ENCODE data around the gene PAQR3. TPM values are rescaled to one million over a fixed set of nuclear protein-coding genes. Genes with fewer than 3 reads are reported as not detected.

The PAQR3 gene
- total and polyA plus RNA-seq, 10 of the 15 experiments (the other 5 are each of a cell fraction or from before 2014, with no cell fraction given): 2.2 to 25.4 (median 7.2) TPM

- H3K4me3 ChIP-seq: no peak overlapping the region
- H3K36me3 ChIP-seq (ENCODE audit: control insufficient read depth in 2 of 2, insufficient read depth in 2 of 2, low read length in 1 of 2): no peaks in the 10 kb centered on the region
- ChIA-PET RAD21 (ENCODE audit: unreplicated experiment) (interaction anchor here (1.1 kb wide), 1 partner anchor 11 kb away, joined by 3 read pairs; the partner anchor contains the start of gene PAQR3), POLR2A (no interaction called here), SMC1A (ENCODE audit: uncharacterized antibody, unreplicated experiment) (no interaction called here), CTCF (no interaction called here)
- H3K27me3 ChIP-seq (replicated peaks in 1 of 2; ENCODE audit: control insufficient read depth in 2 of 2, insufficient read depth in 2 of 2, low read length in 1 of 2): peaks cover 0 to 2% of the 10 kb centered on the region in 2 experiments; a peak in 1 of 4 replicates
- H3K4me2 ChIP-seq (ENCODE audit: control insufficient read depth, insufficient read depth): no peak overlapping the region
- BruUV-seq (replicated peaks): no TSS peak
- intact Hi-C loops (cut with micrococcal nuclease; ENCODE audit: unreplicated experiment): loop anchor here (5.0 to 10.0 kb wide), 7 partner anchors 93 to 1375 kb away; no protein-coding TSS in a partner anchor
- ATAC-seq (no peak), DNase-seq (ENCODE audit: low read depth, low spot score) (no peak), FAIRE-seq (no peak)
- TF ChIP-seq JUNB (IDR thresholded peaks at IDR 0.05) (no peak), SIX5 (IDR thresholded peaks at IDR 0.05; ENCODE audit: low read depth, low read length, severe bottlenecking) (no peak), TCF7 (IDR thresholded peaks at IDR 0.05; ENCODE audit: borderline replicate concordance) (no peak), GABPA (IDR thresholded peaks at IDR 0.05; ENCODE audit: low read depth) (no peak), SUPT20H (IDR thresholded peaks at IDR 0.05; ENCODE audit: borderline replicate concordance, control insufficient read depth, low read depth, low read length) (no peak), EP300 (IDR thresholded peaks at IDR 0.05; ENCODE audit: borderline replicate concordance in 1 of 2, control insufficient read depth in 1 of 2, low read depth in 2 of 2, low read length in 2 of 2) (no peak), TCF12 (IDR thresholded peaks at IDR 0.05; ENCODE audit: low read depth, low read length) (no peak), ZNF207 (IDR thresholded peaks at IDR 0.05; ENCODE audit: borderline replicate concordance) (no peak)
- H4K20me1 ChIP-seq (ENCODE audit: control insufficient read depth, insufficient read depth): no peaks in the 10 kb centered on the region
- H3K4me1 ChIP-seq (ENCODE audit: control insufficient read depth, insufficient read depth, low read length): no peaks in the 10 kb centered on the region
- no peaks in the 10 kb centered on the region for H3K9me3 ChIP-seq (replicated peaks; ENCODE audit: control insufficient read depth, insufficient read depth, low read length)
- WGBS (ENCODE audit: insufficient coverage, insufficient replicate concordance, low lambda C conversion rate, missing lambda C conversion rate): 0% methylated on average over 1 of the region's 1 CpG
- in situ Hi-C loops (cut with MboI): loop anchor here (10.0 kb wide), 2 partner anchors 625 to 1265 kb away; no protein-coding TSS in a partner anchor
- no peak overlapping the region for H3K27ac ChIP-seq (ENCODE audit: control insufficient read depth, insufficient read depth)
- no peak overlapping the region for H3K9ac ChIP-seq (ENCODE audit: control insufficient read depth, insufficient read depth, low read length)
- no peaks in the 10 kb centered on the region for H3K79me2 ChIP-seq (ENCODE audit: control insufficient read depth, insufficient read depth, low read length)
- H2AFZ ChIP-seq (ENCODE audit: control insufficient read depth, low read depth, low read length): no peak overlapping the region
These were observed 10.5 kb upstream of the PAQR3 start for GRCh38 chr4:78949735-78950134.

Measured in GM12878 (cell line).